Measurements from ENCODE around the gene CD58. TPM values are rescaled to one million over a fixed set of nuclear protein-coding genes. Genes with fewer than 3 reads are reported as not detected.
"Not testable (repeated sequence)": the region's sequence is repeated elsewhere in the genome, so short reads cannot be mapped to it uniquely, and the experiment has no call there.

Gene CD58, protein sequence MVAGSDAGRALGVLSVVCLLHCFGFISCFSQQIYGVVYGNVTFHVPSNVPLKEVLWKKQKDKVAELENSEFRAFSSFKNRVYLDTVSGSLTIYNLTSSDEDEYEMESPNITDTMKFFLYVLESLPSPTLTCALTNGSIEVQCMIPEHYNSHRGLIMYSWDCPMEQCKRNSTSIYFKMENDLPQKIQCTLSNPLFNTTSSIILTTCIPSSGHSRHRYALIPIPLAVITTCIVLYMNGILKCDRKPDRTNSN
- total RNA-seq, result 10 to 100 TPM; 55.2 to 59.7 TPM

DNA sequence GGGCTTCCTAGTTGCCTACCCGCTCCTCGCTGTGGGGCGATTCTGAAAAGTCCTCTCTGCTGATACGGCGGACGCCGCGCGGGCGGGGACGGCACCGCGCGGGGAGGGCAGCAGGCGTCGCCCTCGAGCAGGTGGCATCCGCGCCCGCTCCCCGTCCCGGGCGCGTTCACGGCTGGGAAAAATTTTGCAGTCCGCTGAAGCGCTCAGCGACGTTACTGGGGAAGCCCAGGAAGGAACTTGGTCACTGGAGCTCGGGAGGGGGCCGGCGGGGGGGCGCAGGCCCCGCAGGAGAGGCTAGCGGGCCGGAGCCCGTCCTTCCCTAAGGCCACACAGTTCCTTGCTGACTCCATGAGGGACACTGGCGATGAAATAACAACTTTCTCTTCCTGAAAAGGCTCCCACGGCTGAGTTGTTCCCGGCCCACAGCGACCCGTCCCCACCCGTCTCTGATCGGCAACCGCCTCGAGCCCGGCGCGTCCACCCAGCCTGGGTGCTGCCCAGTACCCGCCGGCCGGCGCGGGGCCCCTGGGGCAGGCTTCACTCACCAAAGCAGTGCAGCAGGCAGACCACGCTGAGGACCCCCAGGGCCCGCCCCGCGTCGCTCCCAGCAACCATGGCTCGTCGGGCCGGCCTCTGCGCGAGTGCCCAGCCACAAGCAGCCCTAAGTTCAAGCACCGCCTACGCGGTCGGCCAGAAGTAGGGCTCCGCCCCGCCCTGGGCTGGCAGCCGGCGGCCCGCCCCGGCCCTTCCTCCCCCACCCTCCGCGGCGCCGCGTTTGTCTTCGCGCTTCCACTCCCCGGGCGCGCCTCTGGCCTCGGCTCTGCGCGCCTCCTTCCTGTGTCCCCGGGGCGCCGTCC lies at the start of gene CD58:
Gene CD58, minus strand, starts transcription at position 669 of the 857 bp plus-strand sequence. Its CDS starts 54 bp downstream, at position 615.
- POLR2A ChIA-PET, result interaction anchor here (0.6 to 5.8 kb wide), 9 partner anchors 13 to 490 kb away, joined by 3 to 48 read pairs (median 5); partner anchors contain the start of gene TTF2
- peaks cover 66% of the 10 kb centered on the region for H3K4me1 Mint-ChIP-seq
- DNase-seq, result peak; percentile 89
- peak within 1 kb of the TSS; percentile 85 for H3K27ac Mint-ChIP-seq
- H3K4me3 Mint-ChIP-seq, result peak within 1 kb of the TSS; percentile 89
- CTCF ChIA-PET, result interaction anchor here (0.7 to 2.0 kb wide), 5 partner anchors 11 to 431 kb away, joined by 3 to 6 read pairs (median 4); no protein-coding TSS in a partner anchor
- H3K9me3 Mint-ChIP-seq, result no peaks in the 10 kb centered on the region
- H3K36me3 Mint-ChIP-seq (ENCODE audit: low read depth), result peaks cover 40% of the 10 kb centered on the region
- H3K27me3 Mint-ChIP-seq, result no peaks in the 10 kb centered on the region

DNA sequence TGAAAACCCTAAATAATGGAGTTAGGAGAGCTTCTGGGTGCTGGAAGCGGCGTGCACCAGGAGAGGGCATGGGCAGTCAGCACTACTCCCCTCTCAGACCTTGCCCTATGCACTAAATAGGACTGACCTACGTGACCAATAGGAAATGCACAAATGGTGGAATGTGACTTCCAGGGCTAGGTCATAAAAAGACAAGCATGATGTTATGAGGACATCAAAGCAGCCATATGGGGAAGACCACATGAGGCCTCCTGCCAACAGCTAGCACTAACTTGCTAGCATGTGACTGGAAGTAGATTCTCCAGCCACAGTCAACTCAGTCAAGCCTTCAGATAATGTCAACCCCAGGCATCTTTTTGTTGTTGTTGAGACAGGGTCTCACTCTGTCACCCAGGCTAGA lies 49.6 kb upstream of the CD58 start:
- H3K36me3 Mint-ChIP-seq (ENCODE audit: low read depth); CTCF ChIA-PET; H3K4me3 Mint-ChIP-seq; H3K27me3 Mint-ChIP-seq; H3K4me1 Mint-ChIP-seq; POLR2A ChIA-PET; DNase-seq; H3K27ac Mint-ChIP-seq; H3K9me3 Mint-ChIP-seq: not testable (repeated sequence)

DNA sequence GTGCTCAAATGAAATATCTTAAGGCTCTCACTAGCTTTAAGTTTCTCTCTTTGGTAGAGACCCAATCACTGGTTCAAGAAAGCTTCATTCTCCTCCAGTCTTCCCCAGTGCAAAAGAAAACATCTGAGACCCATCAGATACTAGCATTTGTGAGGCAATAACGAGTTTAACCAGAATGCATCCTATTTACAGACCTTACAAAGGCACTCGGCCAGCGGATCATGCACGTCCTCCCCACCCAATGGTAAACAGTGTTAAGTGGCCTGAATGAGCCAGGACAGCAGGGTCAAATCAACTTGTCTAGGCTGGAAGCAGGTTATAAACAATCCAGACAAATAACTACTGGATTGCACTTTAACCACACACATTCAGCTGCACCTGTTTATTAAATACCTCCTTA lies 48.3 kb upstream of the CD58 start:
- H3K9me3 Mint-ChIP-seq; DNase-seq; CTCF ChIA-PET; H3K36me3 Mint-ChIP-seq (ENCODE audit: low read depth); H3K27ac Mint-ChIP-seq; H3K27me3 Mint-ChIP-seq; H3K4me3 Mint-ChIP-seq; POLR2A ChIA-PET; H3K4me1 Mint-ChIP-seq: not testable (repeated sequence)

DNA sequence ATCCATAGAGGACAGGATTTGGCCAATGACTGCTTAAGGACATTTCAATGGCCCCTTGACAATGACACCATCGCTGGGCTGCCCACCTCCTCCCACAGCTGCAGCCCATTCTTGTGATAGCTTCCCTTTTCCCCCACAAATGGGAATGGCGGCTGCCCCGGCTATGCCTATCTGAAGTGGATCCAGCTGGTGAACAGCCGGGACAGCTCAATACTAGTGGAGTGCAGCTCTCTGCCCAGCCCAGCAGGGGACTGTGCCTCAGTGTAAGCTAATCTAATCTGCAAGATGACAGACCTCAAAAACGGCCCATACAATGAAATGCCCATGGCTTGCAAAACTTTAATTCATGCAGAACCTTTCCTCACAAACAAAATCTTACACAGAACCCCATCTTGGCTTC lies 47.0 kb upstream of the CD58 start:
- H3K27me3 Mint-ChIP-seq; DNase-seq; H3K27ac Mint-ChIP-seq; H3K9me3 Mint-ChIP-seq; POLR2A ChIA-PET; H3K4me3 Mint-ChIP-seq; H3K36me3 Mint-ChIP-seq (ENCODE audit: low read depth); H3K4me1 Mint-ChIP-seq; CTCF ChIA-PET: not testable (repeated sequence)

DNA sequence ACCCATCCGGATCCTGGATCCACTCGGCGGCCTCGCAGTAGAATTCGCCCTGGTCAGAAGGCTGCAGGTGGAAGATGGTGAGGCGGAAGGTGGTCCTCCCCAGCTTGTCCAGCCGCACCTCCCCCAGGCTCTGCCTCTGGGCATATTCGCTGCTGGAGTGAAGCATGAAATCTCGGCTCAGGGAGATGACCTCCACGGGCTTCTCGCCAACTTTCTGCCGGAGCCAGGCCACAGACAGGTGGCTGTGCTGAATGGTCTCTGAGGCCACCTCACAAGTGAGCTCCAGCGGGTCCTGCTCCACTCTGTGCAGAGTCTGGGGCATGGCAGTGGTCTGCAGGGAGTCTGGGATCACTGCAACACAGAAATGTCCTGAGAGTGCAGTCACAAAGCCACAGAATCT lies 43.0 kb upstream of the CD58 start:
- H3K4me3 Mint-ChIP-seq; H3K4me1 Mint-ChIP-seq; H3K9me3 Mint-ChIP-seq; CTCF ChIA-PET; H3K36me3 Mint-ChIP-seq (ENCODE audit: low read depth); H3K27me3 Mint-ChIP-seq; POLR2A ChIA-PET; H3K27ac Mint-ChIP-seq; DNase-seq: not testable (repeated sequence)

DNA sequence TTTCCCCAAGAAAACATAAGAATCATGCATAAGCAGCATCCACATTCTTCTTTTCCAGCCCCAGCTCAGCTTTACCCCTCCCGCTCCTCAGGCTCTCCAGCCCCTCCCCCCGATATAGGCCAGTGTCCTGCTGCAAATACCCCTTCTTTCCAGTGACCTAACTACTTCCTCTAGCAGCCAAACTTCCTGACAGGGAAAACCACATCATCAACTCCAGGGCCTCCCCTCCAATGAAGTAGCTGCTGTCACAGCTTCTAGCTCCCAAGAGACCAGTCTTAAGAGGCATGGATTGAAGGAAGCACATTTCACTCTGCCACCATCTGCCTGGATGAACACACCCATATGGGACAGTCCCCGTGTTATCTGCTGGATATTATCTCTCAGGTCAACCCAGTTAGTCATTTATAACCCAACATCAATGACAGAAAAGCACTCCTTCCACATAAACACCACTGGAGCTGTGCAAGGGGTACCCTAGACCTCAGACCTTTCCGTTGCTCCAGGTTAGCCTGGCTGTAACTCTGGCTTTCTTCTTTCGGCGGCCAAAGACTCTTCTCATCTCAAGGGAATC lies 39.1 kb upstream of the CD58 start:
- H3K4me3 Mint-ChIP-seq; H3K36me3 Mint-ChIP-seq (ENCODE audit: low read depth); H3K9me3 Mint-ChIP-seq; DNase-seq; POLR2A ChIA-PET; CTCF ChIA-PET; H3K27me3 Mint-ChIP-seq; H3K27ac Mint-ChIP-seq: not testable (repeated sequence)
- peaks cover 22% of the 10 kb centered on the region for H3K4me1 Mint-ChIP-seq

DNA sequence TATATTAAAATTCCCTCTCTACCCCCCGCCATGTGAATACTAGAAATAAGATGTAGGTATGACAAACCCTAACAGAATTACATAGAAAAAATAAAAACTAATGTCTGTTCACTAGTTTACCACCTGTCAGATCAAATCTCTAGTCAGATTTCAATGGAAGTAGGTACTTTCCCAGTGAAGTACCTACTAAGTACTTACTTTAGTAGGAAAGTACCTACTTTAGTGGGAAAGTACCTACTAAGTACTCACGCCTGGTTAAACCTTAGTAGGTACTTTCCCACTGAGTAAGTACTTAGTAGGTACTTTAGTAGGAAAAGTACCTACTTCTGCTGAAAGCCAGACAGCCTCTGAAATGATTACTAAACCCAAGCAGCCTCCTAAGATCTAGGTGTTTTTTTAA lies 38.0 kb upstream of the CD58 start:
- H3K27me3 Mint-ChIP-seq; POLR2A ChIA-PET; DNase-seq; H3K27ac Mint-ChIP-seq; H3K4me3 Mint-ChIP-seq; H3K9me3 Mint-ChIP-seq; CTCF ChIA-PET; H3K36me3 Mint-ChIP-seq (ENCODE audit: low read depth): not testable (repeated sequence)
- peaks cover 22% of the 10 kb centered on the region for H3K4me1 Mint-ChIP-seq

DNA sequence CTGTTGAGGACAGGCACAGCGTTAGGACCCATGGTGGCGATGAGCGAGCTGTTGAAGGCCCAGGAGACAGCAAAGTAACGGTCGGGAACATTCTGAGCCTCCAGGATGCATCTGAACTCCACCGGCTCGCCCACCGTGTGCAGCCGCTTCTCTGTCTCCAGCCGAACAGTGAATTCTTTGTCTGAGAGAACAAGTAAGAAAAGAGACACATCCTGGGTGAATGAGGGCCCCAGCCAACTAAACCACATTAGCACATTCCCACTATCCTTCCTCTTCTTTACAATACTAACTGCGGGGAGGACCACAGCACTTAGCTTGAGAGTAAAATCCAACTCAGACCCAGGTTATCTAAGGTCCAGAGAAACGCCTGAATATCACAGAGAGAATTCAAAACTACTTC lies 37.3 kb upstream of the CD58 start:
- H3K27ac Mint-ChIP-seq; H3K36me3 Mint-ChIP-seq (ENCODE audit: low read depth); H3K9me3 Mint-ChIP-seq; H3K4me3 Mint-ChIP-seq; CTCF ChIA-PET; POLR2A ChIA-PET; H3K27me3 Mint-ChIP-seq; DNase-seq: not testable (repeated sequence)
- peaks cover 22% of the 10 kb centered on the region for H3K4me1 Mint-ChIP-seq

DNA sequence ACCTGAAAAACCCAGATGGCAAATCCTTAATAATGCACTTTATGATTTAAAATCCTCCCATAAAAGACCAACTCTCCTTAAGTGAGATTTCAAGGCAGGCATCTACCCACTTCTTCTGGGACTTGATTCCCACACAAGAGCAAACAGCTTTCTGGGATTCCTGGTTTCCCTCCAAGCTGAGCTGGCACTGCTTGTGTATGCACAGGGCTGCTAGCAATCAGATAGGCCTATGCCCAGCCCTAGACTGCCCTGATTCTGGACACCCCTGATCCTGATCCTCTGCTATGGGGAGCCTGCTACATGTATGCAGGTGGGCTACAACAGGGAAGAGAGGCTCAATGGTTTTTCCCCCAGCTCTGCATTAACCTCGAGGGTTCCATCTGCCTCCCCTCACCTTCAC lies 36.6 kb upstream of the CD58 start:
- peaks cover 22% of the 10 kb centered on the region for H3K4me1 Mint-ChIP-seq
- H3K9me3 Mint-ChIP-seq; H3K36me3 Mint-ChIP-seq (ENCODE audit: low read depth); H3K27me3 Mint-ChIP-seq; H3K27ac Mint-ChIP-seq; POLR2A ChIA-PET; DNase-seq; CTCF ChIA-PET; H3K4me3 Mint-ChIP-seq: not testable (repeated sequence)

DNA sequence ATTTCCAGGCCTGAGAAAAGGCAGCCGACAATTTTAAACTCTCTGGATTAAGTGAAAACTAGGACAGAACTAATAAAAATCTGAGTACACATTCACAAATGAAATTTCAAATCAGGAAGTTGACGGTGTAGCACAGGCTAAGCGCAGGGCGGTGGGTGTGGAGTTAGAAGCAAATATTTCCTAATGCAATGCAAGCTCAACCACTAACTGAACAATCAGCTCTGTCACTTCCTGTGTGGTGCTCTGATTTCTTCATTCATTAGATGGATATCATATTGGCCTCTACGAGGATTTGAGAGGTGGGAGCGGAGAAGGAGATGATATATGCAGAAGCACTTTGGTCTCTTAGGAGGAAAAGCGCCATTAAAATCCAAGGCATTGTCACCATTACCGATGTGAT lies 35.2 kb upstream of the CD58 start:
- H3K4me3 Mint-ChIP-seq; H3K27me3 Mint-ChIP-seq; POLR2A ChIA-PET; H3K27ac Mint-ChIP-seq; H3K9me3 Mint-ChIP-seq; H3K36me3 Mint-ChIP-seq (ENCODE audit: low read depth); CTCF ChIA-PET: not testable (repeated sequence)
- peaks cover 22% of the 10 kb centered on the region for H3K4me1 Mint-ChIP-seq
- DNase-seq, result peak; percentile 26

DNA sequence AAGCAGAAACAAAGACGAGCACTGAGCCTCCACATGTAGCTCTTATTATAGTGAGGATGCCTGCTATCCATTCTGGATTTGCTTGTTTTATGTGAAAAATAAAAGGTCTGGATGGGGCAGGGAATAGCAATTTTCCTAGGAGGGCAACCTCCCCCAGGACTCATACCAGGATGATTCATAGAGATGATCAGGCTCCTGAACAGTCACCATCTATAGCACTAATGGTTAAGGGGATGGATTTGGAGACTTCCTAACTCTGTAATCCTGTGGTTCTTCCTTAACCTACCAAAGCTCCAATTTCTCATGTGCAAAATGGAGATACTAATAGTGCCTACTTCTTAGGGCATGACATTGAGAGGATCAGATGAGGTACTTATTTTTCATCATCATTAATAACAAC lies 34.5 kb upstream of the CD58 start:
- CTCF ChIA-PET, result no interaction called here
- H3K4me3 Mint-ChIP-seq, result no peak overlapping the region

DNA sequence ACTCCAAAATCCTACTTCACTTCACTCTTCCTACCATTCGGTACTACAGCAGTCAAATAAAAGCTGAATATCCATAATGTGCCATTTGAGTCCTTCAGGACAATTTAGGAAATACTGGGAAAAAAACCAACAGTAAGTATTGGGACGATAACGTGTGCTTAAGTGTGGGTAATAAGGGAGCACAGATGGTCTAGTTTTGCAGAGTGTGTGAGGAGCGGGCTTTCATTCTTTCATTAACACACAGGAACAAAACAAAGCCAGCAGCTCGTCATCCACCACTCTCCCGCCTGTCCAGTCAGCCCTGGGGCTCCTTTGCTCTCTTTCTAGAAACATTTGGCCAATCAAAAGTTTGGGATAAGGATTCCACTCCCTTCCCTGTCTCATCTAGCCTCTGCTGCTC lies 33.6 kb upstream of the CD58 start:
- POLR2A ChIA-PET; DNase-seq; H3K36me3 Mint-ChIP-seq (ENCODE audit: low read depth); H3K27me3 Mint-ChIP-seq; H3K4me3 Mint-ChIP-seq; H3K27ac Mint-ChIP-seq; H3K9me3 Mint-ChIP-seq: not testable (repeated sequence)
- H3K4me1 Mint-ChIP-seq, result peaks cover 14% of the 10 kb centered on the region
- CTCF ChIA-PET, result interaction anchor here (0.6 kb wide), 1 partner anchor 9 kb away, joined by 3 read pairs; no protein-coding TSS in a partner anchor

More for the DNA sequence above, 34.5 kb upstream of the CD58 start:
- H3K27me3 Mint-ChIP-seq, result no peaks in the 10 kb centered on the region
- H3K36me3 Mint-ChIP-seq (ENCODE audit: low read depth), result no peaks in the 10 kb centered on the region
- POLR2A ChIA-PET, result no interaction called here
- no peaks in the 10 kb centered on the region for H3K9me3 Mint-ChIP-seq
- H3K27ac Mint-ChIP-seq, result no peak overlapping the region
- DNase-seq, result no peak
- H3K4me1 Mint-ChIP-seq, result peaks cover 19% of the 10 kb centered on the region

DNA sequence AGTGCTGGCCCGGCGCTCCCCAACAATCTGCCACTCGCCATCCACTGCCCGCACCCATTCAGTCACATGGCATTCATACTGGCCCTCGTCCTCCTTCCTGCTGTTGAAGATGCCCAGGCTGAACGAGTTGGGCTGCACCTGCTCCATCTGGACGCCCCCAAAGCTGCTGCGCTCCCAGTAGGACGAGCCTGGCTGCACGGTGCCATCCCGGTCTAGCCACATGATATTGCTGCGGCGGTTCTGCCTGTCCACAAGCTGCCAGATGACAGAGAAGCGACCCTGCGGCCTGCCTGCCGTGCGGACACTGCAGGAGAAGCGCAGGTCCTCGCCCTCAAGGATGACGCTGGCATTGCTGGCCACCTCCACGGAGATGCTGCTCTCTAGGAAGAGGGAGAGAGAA lies 32.8 kb upstream of the CD58 start:
- H3K4me3 Mint-ChIP-seq; H3K9me3 Mint-ChIP-seq; H3K27me3 Mint-ChIP-seq; H3K36me3 Mint-ChIP-seq (ENCODE audit: low read depth); DNase-seq; H3K27ac Mint-ChIP-seq; POLR2A ChIA-PET: not testable (repeated sequence)
- CTCF ChIA-PET, result interaction anchor here (0.6 kb wide), 1 partner anchor 8 kb away, joined by 3 read pairs; no protein-coding TSS in a partner anchor
- peaks cover 14% of the 10 kb centered on the region for H3K4me1 Mint-ChIP-seq
